HG03045 (cell line): ENCODE data around the gene AMELY.
"Not testable (repeated sequence)": the region's sequence is repeated elsewhere in the genome, so short reads cannot be mapped to it uniquely, and the experiment has no call there.

Experiments
- ATAC-seq: cut with Tn5 transposase; IDR thresholded peaks from one replicate; pipeline ENCODE4 v1.9.1; 2021; ENCODE audit warnings: mild to moderate bottlenecking, moderate library complexity; ENCODE audit not compliant: unreplicated experiment

Gene AMELY

GRCh38 chrY:6911253-6911881 lies at the start of gene AMELY:
TSS of gene AMELY (minus strand) at chrY:6911752. CDS start at chrY:6872608, 39,144 bp downstream.
- no peak for ATAC-seq

- ATAC-seq: no peak
Measured at GRCh38 chrY:6949947-6950346, 38.4 kb upstream of the AMELY start.

GRCh38 chrY:6948378-6948777 lies 36.8 kb upstream of the AMELY start:
- no peak for ATAC-seq

GRCh38 chrY:6947695-6948094 lies 36.1 kb upstream of the AMELY start:
- ATAC-seq: no peak

GRCh38 chrY:6935497-6935896 lies 23.9 kb upstream of the AMELY start:
- no peak for ATAC-seq

GRCh38 chrY:6931779-6932396 lies 20.3 kb upstream of the AMELY start:
- no peak for ATAC-seq

GRCh38 chrY:6929237-6929636 lies 17.7 kb upstream of the AMELY start:
- no peak for ATAC-seq

- ATAC-seq: no peak
Measured at GRCh38 chrY:6928265-6928664, 16.7 kb upstream of the AMELY start.

- no peak for ATAC-seq
Measured at GRCh38 chrY:6921061-6921460, 9.5 kb upstream of the AMELY start.

- ATAC-seq: no peak
Measured at GRCh38 chrY:6913362-6913761, 1.8 kb upstream of the AMELY start.

- ATAC-seq: no peak
Measured at GRCh38 chrY:6910372-6911252, 940 bp downstream of the AMELY start, which contains the start of gene TBL1Y. TSS of gene TBL1Y (plus strand) at chrY:6910697. CDS start at chrY:7025085, 114,388 bp downstream.

- no peak for ATAC-seq
Measured at GRCh38 chrY:6909856-6910255, 1.7 kb downstream of the AMELY start.

- ATAC-seq: no peak
Measured at GRCh38 chrY:6909118-6909521, 2.4 kb downstream of the AMELY start.

GRCh38 chrY:6908021-6908420 lies 3.5 kb downstream of the AMELY start:
- ATAC-seq: not testable (repeated sequence)

GRCh38 chrY:6907591-6907990 lies 4.0 kb downstream of the AMELY start:
- ATAC-seq: no peak

GRCh38 chrY:6902116-6902515 lies 9.4 kb downstream of the AMELY start:
- not testable (repeated sequence) for ATAC-seq

- ATAC-seq: no peak
Measured at GRCh38 chrY:6895236-6895635, 16.3 kb downstream of the AMELY start.

- no peak for ATAC-seq
Measured at GRCh38 chrY:6894496-6894895, 17.1 kb downstream of the AMELY start.

GRCh38 chrY:6849384-6849783 lies 62.2 kb downstream of the AMELY start:
- no peak for ATAC-seq

GRCh38 chrY:6842650-6843049 lies 68.9 kb downstream of the AMELY start:
- not testable (repeated sequence) for ATAC-seq
